H9 (cell line): ENCODE data around the gene PODXL2. TPM values are rescaled to one million over a fixed set of nuclear protein-coding genes. Genes with fewer than 3 reads are reported as not detected.

Source experiments
- DNase-seq: peaks from one replicate; pipeline ENCODE4 v3.0.0-alpha.2; 2017
- H2AFZ ChIP-seq: one replicate; pipeline ENCODE4 v1.6.1; 2013; ENCODE audit warnings: mild to moderate bottlenecking, low read length, control low read depth, moderate library complexity
- H2AK5ac ChIP-seq: 2 replicates; pipeline ENCODE4 v1.6.1; 2013; ENCODE audit warnings: low read length, control low read depth, mixed read lengths; ENCODE audit not compliant: insufficient read length
- H2BK120ac ChIP-seq: one replicate; pipeline ENCODE4 v1.6.1; 2013; ENCODE audit warnings: low read depth, mild to moderate bottlenecking, low read length, control low read depth, inconsistent platforms; ENCODE audit not compliant: poor library complexity, severe bottlenecking
- H2BK12ac ChIP-seq: 2 replicates; pipeline ENCODE4 v1.6.1; 2013; ENCODE audit warnings: low read length, control low read depth, mixed read lengths, low read depth; ENCODE audit not compliant: insufficient read length
- H2BK15ac ChIP-seq: 2 replicates; pipeline ENCODE4 v1.6.1; 2013; ENCODE audit warnings: low read depth, low read length, control low read depth
- H2BK20ac ChIP-seq: one replicate; pipeline ENCODE4 v1.6.1; 2013; ENCODE audit warnings: low read depth, mild to moderate bottlenecking, low read length, control low read depth, inconsistent platforms; ENCODE audit not compliant: poor library complexity, severe bottlenecking
- H2BK5ac ChIP-seq: 2 replicates; pipeline ENCODE4 v1.6.1; 2013; ENCODE audit warnings: low read length, control low read depth, mixed read lengths; ENCODE audit not compliant: insufficient read length
- H3K14ac ChIP-seq: 2 replicates; pipeline ENCODE4 v1.6.1; 2013; ENCODE audit warnings: low read length, control low read depth; ENCODE audit not compliant: insufficient read depth
- H3K18ac ChIP-seq: 2 replicates; pipeline ENCODE4 v1.6.1; 2013; ENCODE audit warnings: low read depth, mild to moderate bottlenecking, mixed read lengths, low read length, control low read depth; ENCODE audit not compliant: insufficient read length
- H3K23ac ChIP-seq: 2 replicates; pipeline ENCODE4 v1.6.1; 2013; ENCODE audit warnings: low read length, control low read depth, mixed read lengths, low read depth; ENCODE audit not compliant: insufficient read length
- H3K23me2 ChIP-seq: 2 replicates; pipeline ENCODE4 v1.6.1; 2013; ENCODE audit warnings: low read depth, mild to moderate bottlenecking, mixed read lengths, low read length, control low read depth; ENCODE audit not compliant: insufficient read length, poor library complexity, severe bottlenecking
- H3K27ac ChIP-seq: 2 replicates; pipeline ENCODE4 v1.5.1; 2013; ENCODE audit warnings: low read length, control low read depth, mixed read lengths, low read depth; ENCODE audit not compliant: insufficient read length
- H3K27me3 ChIP-seq: 2 replicates; pipeline ENCODE4 v1.6.1; 2013; ENCODE audit warnings: low read length, control low read depth, inconsistent platforms; ENCODE audit not compliant: insufficient read depth
- H3K4ac ChIP-seq: 2 replicates; pipeline ENCODE4 v1.6.1; 2013; ENCODE audit warnings: low read depth, mild to moderate bottlenecking, control low read depth, inconsistent platforms, low read length, moderate library complexity
- H3K4me1 ChIP-seq: 2 replicates; pipeline ENCODE4 v1.6.1; 2013; ENCODE audit warnings: low read length, control low read depth, inconsistent platforms; ENCODE audit not compliant: insufficient read depth
- H3K4me2 ChIP-seq: 2 replicates; pipeline ENCODE4 v1.6.1; 2013; ENCODE audit warnings: low read length, control low read depth, mixed read lengths; ENCODE audit not compliant: insufficient read length, insufficient read depth
- H3K56ac ChIP-seq: 2 replicates; pipeline ENCODE4 v1.6.1; 2013; ENCODE audit warnings: low read depth, mild to moderate bottlenecking, mixed read lengths, low read length, control low read depth; ENCODE audit not compliant: insufficient read length
- H3K79me1 ChIP-seq: 2 replicates; pipeline ENCODE4 v1.6.1; 2013; ENCODE audit warnings: low read depth, mild to moderate bottlenecking, moderate library complexity, low read length, control low read depth, inconsistent platforms; ENCODE audit not compliant: insufficient read depth, poor library complexity, severe bottlenecking
- H3K79me2 ChIP-seq: 2 replicates; pipeline ENCODE4 v1.6.1; 2013; ENCODE audit warnings: low read length, control low read depth, inconsistent platforms; ENCODE audit not compliant: insufficient read depth
- H3K9ac ChIP-seq: 2 replicates; pipeline ENCODE4 v1.6.1; 2013; ENCODE audit warnings: low read length, control low read depth, mixed read lengths; ENCODE audit not compliant: insufficient read length; ENCODE audit errors: extremely low read depth
- H3K9me3 ChIP-seq: one replicate; pipeline ENCODE4 v1.6.1; 2013; ENCODE audit warnings: low read depth, low read length, inconsistent platforms; ENCODE audit not compliant: control insufficient read depth
- H3T11ph ChIP-seq: one replicate; pipeline ENCODE4 v1.6.1; 2013; ENCODE audit warnings: mild to moderate bottlenecking, low read length, control low read depth, inconsistent platforms
- H4K20me1 ChIP-seq: one replicate; pipeline ENCODE4 v1.6.1; 2013; ENCODE audit not compliant: control insufficient read depth, insufficient read length, insufficient read depth
- H4K5ac ChIP-seq: 2 replicates; pipeline ENCODE4 v1.6.1; 2013; ENCODE audit warnings: low read depth, mild to moderate bottlenecking, mixed read lengths, low read length, control low read depth; ENCODE audit not compliant: insufficient read length
- H4K8ac ChIP-seq: replicated peaks from 2 replicates; pipeline ENCODE4 v1.6.1; 2013; ENCODE audit warnings: low read length, control low read depth, mixed read lengths, low read depth; ENCODE audit not compliant: insufficient read length
- H4K91ac ChIP-seq: 2 replicates; pipeline ENCODE4 v1.6.1; 2013; ENCODE audit warnings: low read depth, mild to moderate bottlenecking, moderate library complexity, mixed read lengths, low read length, control low read depth; ENCODE audit not compliant: insufficient read length
- H3K27ac Mint-ChIP-seq, 3 experiments: 2 replicates in 2 of 3; 3 replicates in 1 of 3; pipeline ENCODE4 v1.8.0; 2020 to 2021; ENCODE audit warnings: mixed read lengths in 3 of 3, mild to moderate bottlenecking in 1 of 3, moderate library complexity in 1 of 3
- H3K27me3 Mint-ChIP-seq: 2 replicates; pipeline ENCODE4 v1.8.0; 2021; ENCODE audit warnings: low read depth, mild to moderate bottlenecking, moderate library complexity, mixed read lengths
- H3K36me3 Mint-ChIP-seq, 3 experiments: 2 replicates in 2 of 3; 3 replicates in 1 of 3; pipeline ENCODE4 v1.8.0; 2020 to 2021; ENCODE audit warnings: low read depth in 3 of 3, mixed read lengths in 3 of 3; ENCODE audit not compliant: insufficient read depth in 1 of 3
- H3K4me1 Mint-ChIP-seq, 2 experiments: 2 replicates each; pipeline ENCODE4 v1.8.0; 2020; ENCODE audit warnings: mixed read lengths in 2 of 2
- H3K4me3 Mint-ChIP-seq, 2 experiments: 2 replicates in 1 of 2; 3 replicates in 1 of 2; pipeline ENCODE4 v1.8.0; 2020 to 2021; ENCODE audit warnings: mild to moderate bottlenecking in 2 of 2, mixed read lengths in 2 of 2, moderate library complexity in 1 of 2
- H3K9me3 Mint-ChIP-seq, 2 experiments: 2 replicates in 1 of 2; 3 replicates in 1 of 2; pipeline ENCODE4 v1.8.0; 2020; ENCODE audit warnings: mild to moderate bottlenecking in 2 of 2, mixed read lengths in 2 of 2, moderate library complexity in 1 of 2
- CTCF ChIP-seq: fragments of 200-600 bp; sonication (generic); conservative IDR thresholded peaks from 3 replicates; pipeline ENCODE4 v1.8.0; 2021; ENCODE audit warnings: antibody characterized with exemption, mild to moderate bottlenecking
- WGBS: extraction: QIAGEN DNeasy Blood & Tissue Kit; methylation state at CpG from one replicate; pipeline ENCODE4 v1.1.7; 2013; ENCODE audit warnings: missing lambda C conversion rate, low lambda C conversion rate, mixed read lengths; ENCODE audit not compliant: insufficient read length; ENCODE audit errors: extremely low coverage; 5-methylcytosine and 5-hydroxymethylcytosine counted together
- total RNA-seq: library from RNA; stranded (reverse); gene quantifications from 2 replicates; pipeline ENCODE4 v1.2.1, GENCODE V29; 2021

Gene PODXL2
- total RNA-seq, 1 experiment from 2014 or later: 24.6 TPM

- peaks cover 76 to 100% (median 90%) of the 10 kb centered on the region in 3 experiments for H3K36me3 Mint-ChIP-seq
Measured at GRCh38 chr3:127606086-127606805, 22.7 kb upstream of the PODXL2 start.

More at GRCh38 chr3:127606086-127606805, 22.7 kb upstream of the PODXL2 start:
- Mint-ChIP-seq H3K27me3 (no peaks in the 10 kb centered on the region), H3K4me1 (peaks cover 7 to 12% of the 10 kb centered on the region in 2 experiments; a peak in 3 of 4 replicates), H3K4me3 (no peak overlapping the region), H3K9me3 (no peaks in the 10 kb centered on the region), H3K27ac (no peak overlapping the region)
- Histone ChIP-seq H4K5ac (no peak overlapping the region), H3K56ac (no peak overlapping the region), H3K4me1 (no peaks in the 10 kb centered on the region), H2AFZ (no peak overlapping the region), H2AK5ac (no peak overlapping the region), H3K79me2 (peaks cover 6% of the 10 kb centered on the region; the same call in 1 of the 2 replicates), H2BK15ac (no peak overlapping the region), H3K27ac (no peak overlapping the region), H3K18ac (no peak overlapping the region), H3K14ac (no peak overlapping the region), H3K4me2 (no peak overlapping the region), H4K8ac (no peak overlapping the region), H2BK12ac (no peak overlapping the region), H3T11ph (no peak overlapping the region), H4K91ac (no peak overlapping the region), H2BK5ac (no peak overlapping the region), H3K79me1 (no peaks in the 10 kb centered on the region), H3K4ac (no peak overlapping the region), H3K9ac (no peak overlapping the region), H2BK120ac (no peak overlapping the region), H3K9me3 (no peaks in the 10 kb centered on the region), H3K27me3 (no peaks in the 10 kb centered on the region), H3K23ac (no peak overlapping the region), H3K23me2 (no peaks in the 10 kb centered on the region), H4K20me1 (peaks cover 2% of the 10 kb centered on the region), H2BK20ac (no peak overlapping the region)
- TF ChIP-seq CTCF: no peak
- DNase-seq: no peak
- no CpG with 5 or more reads among the region's 24 CpGs for WGBS
